ENCODE results near the gene SNX25.
A peak's percentile ranks its signal among the peaks of the same experiment; 100 is the strongest.
"Not testable (repeated sequence)": the region's sequence is repeated elsewhere in the genome, so short reads cannot be mapped to it uniquely, and the experiment has no call there.

Gene SNX25

GRCh38 chr4:185235843-185236503, 26.6 kb downstream of the SNX25 start:
- DNase-seq: no peak

- no peak for DNase-seq
These were observed 27.8 kb downstream of the SNX25 start for GRCh38 chr4:185237175-185237574.

GRCh38 chr4:185238215-185238681, 28.9 kb downstream of the SNX25 start:
- peak; percentile 54 for DNase-seq

GRCh38 chr4:185238750-185239149, 29.4 kb downstream of the SNX25 start:
- DNase-seq: no peak

GRCh38 chr4:185240486-185240885, 31.1 kb downstream of the SNX25 start:
- DNase-seq: not testable (repeated sequence)

GRCh38 chr4:185242749-185243533, 33.5 kb downstream of the SNX25 start:
- DNase-seq: no peak

GRCh38 chr4:185243879-185244278, 34.5 kb downstream of the SNX25 start:
- DNase-seq: no peak

- no peak for DNase-seq
These were observed 35.4 kb downstream of the SNX25 start for GRCh38 chr4:185244763-185245162.

GRCh38 chr4:185246453-185246852, 37.1 kb downstream of the SNX25 start:
- no peak for DNase-seq

- DNase-seq: no peak
These were observed 37.8 kb downstream of the SNX25 start for GRCh38 chr4:185247151-185247550.

GRCh38 chr4:185248393-185249039, 39.1 kb downstream of the SNX25 start:
- DNase-seq: no peak

GRCh38 chr4:185249105-185249504, 39.7 kb downstream of the SNX25 start:
- no peak for DNase-seq

- DNase-seq: no peak
These were observed 45.0 kb downstream of the SNX25 start for GRCh38 chr4:185254434-185254833.

GRCh38 chr4:185255868-185256267, 46.5 kb downstream of the SNX25 start:
- no peak for DNase-seq

- DNase-seq: no peak
These were observed 47.0 kb downstream of the SNX25 start for GRCh38 chr4:185256446-185256845.

GRCh38 chr4:185257086-185257485, 47.7 kb downstream of the SNX25 start:
- no peak for DNase-seq

GRCh38 chr4:185257694-185258093, 48.3 kb downstream of the SNX25 start:
- no peak for DNase-seq

- peak; percentile 10 for DNase-seq
These were observed 49.3 kb downstream of the SNX25 start for GRCh38 chr4:185258741-185259140.

- no peak for DNase-seq
These were observed 50.3 kb downstream of the SNX25 start for GRCh38 chr4:185259719-185260118.

- no peak for DNase-seq
These were observed 52.5 kb downstream of the SNX25 start for GRCh38 chr4:185261946-185262345.

GRCh38 chr4:185263419-185263818, 54.0 kb downstream of the SNX25 start:
- DNase-seq: no peak

GRCh38 chr4:185265942-185266341, 56.5 kb downstream of the SNX25 start:
- DNase-seq: no peak

GRCh38 chr4:185269286-185269685, 59.9 kb downstream of the SNX25 start:
- no peak for DNase-seq

GRCh38 chr4:185270037-185270436, 60.6 kb downstream of the SNX25 start:
- DNase-seq: no peak
